Measurements from ENCODE around the gene SERPINB7.

SERPINB7 gene

DNA sequence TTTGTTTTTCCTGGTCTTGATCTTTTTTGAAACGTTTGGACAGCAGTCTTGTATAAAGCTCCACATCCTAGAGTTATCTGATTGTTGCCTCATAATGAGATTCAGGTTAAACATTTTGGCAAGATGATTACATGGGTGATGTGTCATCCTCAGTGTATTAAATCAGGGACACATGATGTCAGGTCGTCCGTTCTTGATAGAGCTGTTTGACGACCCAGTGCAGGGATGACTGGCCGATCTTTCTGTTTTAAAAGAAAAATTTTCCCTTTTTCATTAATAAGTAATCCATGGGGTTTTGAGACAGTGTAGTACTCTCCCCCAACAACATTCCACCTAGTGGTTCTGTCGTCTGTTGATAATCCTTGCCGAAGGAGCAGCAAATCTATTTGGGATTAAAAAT is 67.8 kb downstream of the SERPINB7 start:
- Histone ChIP-seq H3K36me3 (ENCODE audit: insufficient read depth) (no peaks in the 10 kb centered on the region), H3K79me2 (ENCODE audit: insufficient read depth, low read depth) (no peaks in the 10 kb centered on the region), H3K27ac (no peak overlapping the region), H3K4me1 (ENCODE audit: low read depth, poor library complexity, severe bottlenecking) (no peaks in the 10 kb centered on the region), H3K27me3 (ENCODE audit: insufficient read depth, low read depth) (no peaks in the 10 kb centered on the region), H2AFZ (ENCODE audit: low read depth) (no peak overlapping the region), H3K4me3 (IDR thresholded peaks at IDR 0.05; ENCODE audit: insufficient read depth, low read depth, low read length) (no peak overlapping the region), H4K20me1 (ENCODE audit: insufficient read depth) (no peaks in the 10 kb centered on the region; the same call in 1 of the 2 replicates), H3K9ac (no peak overlapping the region), H3K4me2 (no peak overlapping the region)
- TF ChIP-seq, protein P1, sequence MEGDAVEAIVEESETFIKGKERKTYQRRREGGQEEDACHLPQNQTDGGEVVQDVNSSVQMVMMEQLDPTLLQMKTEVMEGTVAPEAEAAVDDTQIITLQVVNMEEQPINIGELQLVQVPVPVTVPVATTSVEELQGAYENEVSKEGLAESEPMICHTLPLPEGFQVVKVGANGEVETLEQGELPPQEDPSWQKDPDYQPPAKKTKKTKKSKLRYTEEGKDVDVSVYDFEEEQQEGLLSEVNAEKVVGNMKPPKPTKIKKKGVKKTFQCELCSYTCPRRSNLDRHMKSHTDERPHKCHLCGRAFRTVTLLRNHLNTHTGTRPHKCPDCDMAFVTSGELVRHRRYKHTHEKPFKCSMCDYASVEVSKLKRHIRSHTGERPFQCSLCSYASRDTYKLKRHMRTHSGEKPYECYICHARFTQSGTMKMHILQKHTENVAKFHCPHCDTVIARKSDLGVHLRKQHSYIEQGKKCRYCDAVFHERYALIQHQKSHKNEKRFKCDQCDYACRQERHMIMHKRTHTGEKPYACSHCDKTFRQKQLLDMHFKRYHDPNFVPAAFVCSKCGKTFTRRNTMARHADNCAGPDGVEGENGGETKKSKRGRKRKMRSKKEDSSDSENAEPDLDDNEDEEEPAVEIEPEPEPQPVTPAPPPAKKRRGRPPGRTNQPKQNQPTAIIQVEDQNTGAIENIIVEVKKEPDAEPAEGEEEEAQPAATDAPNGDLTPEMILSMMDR (conservative IDR thresholded peaks at IDR 0.05; ENCODE audit: low read depth, low read length) = no peak

DNA sequence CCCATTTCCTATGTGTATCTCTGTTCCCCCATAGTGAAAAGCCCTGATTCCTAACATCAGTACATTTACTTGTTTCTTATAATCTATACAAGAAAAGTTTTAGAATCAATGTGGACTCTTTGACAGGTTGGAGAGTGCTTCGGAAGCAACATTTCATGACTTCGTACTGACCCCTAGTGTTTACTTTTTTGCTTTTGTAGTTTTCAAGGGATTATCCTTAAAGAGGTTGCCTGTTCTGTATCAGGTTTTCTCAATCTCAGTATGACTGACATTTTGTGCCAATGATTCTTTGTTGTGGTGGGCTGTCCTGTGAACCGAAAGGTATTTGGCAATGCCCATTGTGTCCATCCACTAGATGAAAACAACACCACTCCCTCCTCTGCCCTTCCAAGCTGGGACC is 69.0 kb downstream of the SERPINB7 start:
- Histone ChIP-seq H3K4me2 (no peak overlapping the region), H3K9ac (no peak overlapping the region), H3K79me2 (ENCODE audit: insufficient read depth, low read depth) (no peaks in the 10 kb centered on the region), H4K20me1 (ENCODE audit: insufficient read depth) (no peaks in the 10 kb centered on the region), H3K4me3 (IDR thresholded peaks at IDR 0.05; ENCODE audit: insufficient read depth, low read depth, low read length) (no peak overlapping the region), H2AFZ (ENCODE audit: low read depth) (no peak overlapping the region), H3K27me3 (ENCODE audit: insufficient read depth, low read depth) (no peaks in the 10 kb centered on the region), H3K27ac (no peak overlapping the region), H3K4me1 (ENCODE audit: low read depth, poor library complexity, severe bottlenecking) (no peaks in the 10 kb centered on the region), H3K36me3 (ENCODE audit: insufficient read depth) (no peaks in the 10 kb centered on the region)
- TF ChIP-seq, protein P1 (conservative IDR thresholded peaks at IDR 0.05; ENCODE audit: low read depth, low read length) = peak; percentile 73

DNA sequence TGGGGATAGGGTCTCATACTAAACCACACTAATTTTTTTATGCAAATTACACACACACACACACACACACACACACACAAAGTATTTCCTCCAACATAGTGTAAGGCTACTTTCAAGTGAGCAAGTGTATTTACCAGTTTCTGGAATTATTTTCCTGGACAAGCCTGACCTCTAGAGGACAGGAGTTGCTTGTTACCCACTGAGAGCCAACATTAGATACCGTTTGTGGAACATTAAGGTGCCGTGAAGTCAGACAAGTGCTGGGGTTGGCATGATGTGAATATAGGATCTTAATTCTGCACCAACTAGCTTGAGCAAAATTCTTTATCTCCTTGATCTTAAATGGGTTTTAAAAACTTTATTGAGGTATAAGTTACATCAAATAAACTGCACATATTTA is 72.9 kb downstream of the SERPINB7 start:
- H3K36me3 ChIP-seq (ENCODE audit: insufficient read depth) = no peaks in the 10 kb centered on the region
- no peak overlapping the region for H3K4me3 ChIP-seq (IDR thresholded peaks at IDR 0.05; ENCODE audit: insufficient read depth, low read depth, low read length)
- H3K4me2 ChIP-seq = no peak overlapping the region
- H3K27me3 ChIP-seq (ENCODE audit: insufficient read depth, low read depth) = no peaks in the 10 kb centered on the region
- H3K79me2 ChIP-seq (ENCODE audit: insufficient read depth, low read depth) = no peaks in the 10 kb centered on the region
- H2AFZ ChIP-seq (ENCODE audit: low read depth) = no peak overlapping the region
- no peaks in the 10 kb centered on the region for H3K4me1 ChIP-seq (ENCODE audit: low read depth, poor library complexity, severe bottlenecking)
- no peaks in the 10 kb centered on the region for H4K20me1 ChIP-seq (ENCODE audit: insufficient read depth)
- TF ChIP-seq, protein P1 (conservative IDR thresholded peaks at IDR 0.05; ENCODE audit: low read depth, low read length) = peak; percentile 80
- no peak overlapping the region for H3K9ac ChIP-seq
- no peak overlapping the region for H3K27ac ChIP-seq

DNA sequence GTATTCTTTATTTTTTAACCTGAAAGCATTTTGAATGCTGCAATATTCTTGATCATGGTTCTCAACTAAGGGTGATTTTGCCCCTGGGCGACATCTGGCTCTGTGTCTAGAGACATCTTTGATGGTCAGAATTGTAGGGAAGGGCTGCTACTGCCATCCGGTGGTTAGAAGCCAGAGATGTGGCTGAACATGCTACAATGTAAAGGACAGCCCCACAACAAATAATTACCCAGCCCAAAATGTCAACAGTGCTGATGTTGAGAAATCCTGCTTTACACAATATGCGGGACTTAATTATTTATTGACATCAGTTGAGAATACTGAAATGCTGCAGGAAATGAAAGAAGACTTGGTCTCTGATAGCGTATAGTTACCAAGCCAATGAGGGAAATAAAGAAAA is 74.8 kb downstream of the SERPINB7 start:
- H3K4me3 ChIP-seq (IDR thresholded peaks at IDR 0.05; ENCODE audit: insufficient read depth, low read depth, low read length) = no peak overlapping the region
- no peak overlapping the region for H2AFZ ChIP-seq (ENCODE audit: low read depth)
- no peaks in the 10 kb centered on the region for H3K36me3 ChIP-seq (ENCODE audit: insufficient read depth)
- no peaks in the 10 kb centered on the region for H4K20me1 ChIP-seq (ENCODE audit: insufficient read depth)
- H3K27ac ChIP-seq = no peak overlapping the region
- no peaks in the 10 kb centered on the region for H3K4me1 ChIP-seq (ENCODE audit: low read depth, poor library complexity, severe bottlenecking)
- no peaks in the 10 kb centered on the region for H3K79me2 ChIP-seq (ENCODE audit: insufficient read depth, low read depth)
- no peak overlapping the region for H3K4me2 ChIP-seq
- TF ChIP-seq, protein P1 (conservative IDR thresholded peaks at IDR 0.05; ENCODE audit: low read depth, low read length) = peak; percentile 76
- no peak overlapping the region for H3K9ac ChIP-seq
- H3K27me3 ChIP-seq (ENCODE audit: insufficient read depth, low read depth) = no peaks in the 10 kb centered on the region

Measured in KMS-11 (cell line).